NAMALWA (cell line): Measurements from ENCODE around the gene HS3ST6.
"Not testable (repeated sequence)": the region's sequence is repeated elsewhere in the genome, so short reads cannot be mapped to it uniquely, and the experiment has no call there.

Experiments used
- DNase-seq: peaks from one replicate; pipeline ENCODE4 v3.0.0-alpha.2; 2015; ENCODE audit warnings: low spot score

Gene HS3ST6

DNA sequence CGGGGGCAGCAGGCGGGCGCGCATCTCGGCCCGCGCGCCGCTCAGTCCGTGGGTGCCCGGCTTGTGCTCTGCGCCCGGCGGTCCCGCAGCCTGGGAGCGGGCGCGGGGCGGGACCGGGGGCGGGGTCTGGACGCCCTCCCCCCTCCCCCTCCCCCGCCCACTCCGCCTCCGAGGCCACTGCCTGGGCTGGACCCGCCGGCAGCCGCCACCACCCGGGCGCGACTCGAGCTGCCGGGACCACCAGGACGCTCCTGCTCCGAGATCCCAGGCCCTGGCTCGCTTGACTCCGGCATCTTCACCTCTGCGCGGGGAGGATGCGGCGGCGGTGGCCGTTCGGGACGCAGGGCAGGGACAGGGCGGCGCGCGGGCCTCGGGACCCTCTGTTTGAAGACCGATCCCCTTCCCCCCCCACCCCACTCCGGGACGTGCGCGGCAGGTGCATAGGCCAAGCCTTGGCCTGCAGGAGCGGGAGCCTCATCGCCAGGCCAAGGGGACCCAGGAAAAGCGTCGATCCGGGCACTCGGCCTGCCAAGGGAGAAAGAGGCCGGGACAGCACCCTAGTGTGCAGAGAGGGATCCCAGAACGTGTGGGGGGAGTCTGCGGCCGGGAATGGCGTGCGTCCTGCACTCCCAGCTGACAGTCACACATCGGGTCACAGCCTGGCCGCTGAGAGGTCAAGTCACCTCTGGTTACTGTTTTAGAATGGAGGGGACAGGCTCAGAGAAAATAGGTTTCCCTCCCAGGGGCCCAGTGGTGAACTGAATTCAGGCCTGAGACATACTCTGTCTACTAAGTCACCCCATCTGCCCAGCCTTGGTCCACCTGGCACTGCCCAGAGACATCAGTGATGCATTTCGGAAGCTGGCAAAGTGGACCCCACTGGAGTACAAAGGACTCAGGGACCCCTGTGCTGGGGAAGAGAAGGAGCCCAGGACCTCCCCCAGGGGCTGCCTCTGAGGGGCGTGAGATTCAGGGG is at the start of gene HS3ST6:
TSS of gene HS3ST6 (minus strand) at position 65 of the 976 bp plus-strand sequence. CDS start 92 bp downstream, outside the sequence.
- DNase-seq, result no peak

DNA sequence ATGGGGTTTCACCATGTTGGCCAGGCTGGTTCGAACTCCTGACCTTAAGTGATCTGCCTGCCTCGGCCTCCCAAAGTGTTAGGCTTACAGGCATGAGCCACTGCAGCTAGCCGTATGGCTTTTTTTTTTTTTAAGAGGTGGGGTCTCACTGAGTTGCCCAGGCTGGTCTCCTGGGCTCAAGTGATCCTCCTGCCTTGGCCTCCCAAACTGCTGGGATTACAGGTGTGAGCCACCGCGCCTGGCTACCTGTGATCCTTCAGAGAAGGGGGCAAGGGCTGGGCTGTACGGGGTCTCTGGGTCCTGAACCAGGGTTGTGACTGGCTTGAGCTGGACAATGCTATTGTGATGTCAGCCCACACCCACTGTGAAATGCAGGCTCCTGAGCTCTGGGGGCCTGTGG is 48.2 kb upstream of the HS3ST6 start, which contains the start of gene RNF151:
TSS of gene RNF151 (plus strand) at position 397 of the 400 bp plus-strand sequence. CDS start 26 bp downstream, outside the sequence.
- DNase-seq, result no peak

- no peak for DNase-seq
These were observed 47.3 kb upstream of the HS3ST6 start for GRCh38 chr16:1965396-1966001.

- DNase-seq, result peak; percentile 98
These were observed 46.5 kb upstream of the HS3ST6 start, which contains the start of gene RPS2 for GRCh38 chr16:1964506-1965395. Gene RPS2 (minus strand): TSS chr16:1964826. CDS start chr16:1964625, 201 bp downstream.

DNA sequence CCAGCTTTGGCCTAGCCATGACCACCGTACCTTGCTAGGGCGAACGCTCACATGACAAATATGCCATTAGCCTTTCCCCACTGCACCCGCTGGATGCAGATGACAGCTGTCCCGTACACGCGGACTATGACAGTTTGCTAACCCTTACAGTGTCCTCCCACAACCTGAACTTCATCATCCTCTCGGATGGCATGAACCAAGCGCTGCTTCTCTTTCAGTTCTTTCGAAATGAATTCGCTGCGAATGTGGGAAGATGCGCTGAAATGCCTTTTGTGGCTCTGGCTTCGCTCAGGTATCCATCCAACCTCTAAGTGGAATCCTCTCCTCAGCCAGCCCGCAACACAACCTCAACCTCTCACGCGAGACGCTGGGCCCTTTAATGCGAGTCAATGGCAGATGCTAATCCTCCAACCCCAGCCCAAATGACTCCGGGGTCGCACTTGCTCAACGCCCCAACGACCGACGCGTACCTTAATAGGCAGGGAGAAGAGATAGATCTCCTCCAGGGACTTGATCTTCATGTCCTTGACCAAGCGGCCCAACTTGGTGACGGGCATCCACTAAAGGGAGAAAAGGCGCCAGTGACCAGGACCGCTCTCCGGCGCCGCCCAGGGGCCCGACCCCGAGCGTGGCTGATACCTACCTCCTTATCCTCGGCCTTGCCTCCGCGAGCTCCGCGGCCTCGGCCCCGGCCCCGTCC is 45.7 kb upstream of the HS3ST6 start:
- DNase-seq, result peak; percentile 53

- DNase-seq, result not testable (repeated sequence)
These were observed 44.2 kb upstream of the HS3ST6 start for GRCh38 chr16:1962161-1963153.

- DNase-seq, result peak; percentile 58
These were observed 43.4 kb upstream of the HS3ST6 start for GRCh38 chr16:1961651-1962067.

GRCh38 chr16:1960665-1961630 is 42.7 kb upstream of the HS3ST6 start:
- DNase-seq, result peak; percentile 79

DNA sequence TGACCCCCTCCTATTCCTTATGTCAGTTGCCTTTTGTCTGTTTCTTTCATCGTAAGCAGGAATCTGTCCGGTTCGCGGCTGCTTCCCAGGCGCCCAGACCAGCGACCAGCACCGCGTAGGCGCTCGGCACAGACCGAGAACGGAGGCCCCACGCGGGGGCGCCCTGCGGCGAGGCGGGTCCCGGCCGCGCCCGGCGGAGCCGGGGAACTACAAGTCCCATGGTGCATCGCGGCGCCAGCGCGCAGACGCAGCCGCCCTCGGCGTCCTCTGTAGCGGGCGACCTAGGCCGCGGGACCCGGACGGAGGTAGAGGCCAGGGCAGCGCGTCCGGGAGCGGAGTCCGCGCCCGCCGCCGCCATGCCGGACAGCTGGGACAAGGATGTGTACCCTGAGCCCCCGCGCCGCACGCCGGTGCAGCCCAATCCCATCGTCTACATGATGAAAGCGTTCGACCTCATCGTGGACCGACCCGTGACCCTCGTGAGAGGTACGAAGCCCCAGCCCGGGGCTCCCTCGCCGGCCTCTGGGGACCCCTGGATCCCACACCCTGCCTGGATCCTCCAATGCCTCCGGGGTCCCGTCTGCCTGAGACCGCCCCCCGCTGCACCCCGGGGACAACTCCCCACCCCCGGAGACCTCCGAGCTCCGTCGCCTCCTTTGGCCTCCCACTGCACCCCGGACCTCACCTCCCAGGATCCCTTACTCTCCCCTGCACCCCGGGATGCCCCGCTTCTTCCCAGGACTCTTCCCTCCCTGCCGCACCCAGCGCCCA is 41.2 kb upstream of the HS3ST6 start, which contains the start of gene NDUFB10:
TSS of gene NDUFB10 (plus strand) at position 270 of the 771 bp plus-strand sequence. CDS start at position 357, 87 bp downstream.
- peak; percentile 90 for DNase-seq

DNA sequence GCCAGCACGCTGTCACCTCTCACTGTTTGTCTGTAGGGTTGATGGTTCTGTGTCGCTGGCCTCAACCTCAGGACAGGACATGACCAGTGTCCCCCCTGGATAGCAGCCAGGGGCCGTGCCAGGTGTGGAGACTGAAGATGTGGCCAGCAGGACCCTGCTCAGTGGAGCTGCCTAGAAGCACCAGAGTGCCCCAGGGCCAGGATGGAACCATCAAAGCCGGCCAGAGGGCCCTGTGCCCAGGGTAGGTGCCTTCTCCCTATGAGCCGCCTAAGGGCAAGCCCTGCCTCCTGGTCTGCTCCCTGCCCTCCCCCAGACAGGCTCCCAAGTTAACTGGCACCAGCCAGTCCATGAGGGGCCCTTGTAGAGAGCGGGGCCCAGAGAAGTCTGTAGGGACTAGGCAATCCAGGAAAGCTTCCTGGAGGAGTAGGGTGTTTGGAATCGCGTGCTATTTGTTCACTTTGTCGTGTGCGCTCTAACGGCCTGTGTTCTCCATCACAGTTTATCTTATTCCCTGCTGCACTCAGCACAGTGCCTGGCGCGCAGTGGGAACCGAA is 40.6 kb upstream of the HS3ST6 start:
- DNase-seq, result no peak

DNA sequence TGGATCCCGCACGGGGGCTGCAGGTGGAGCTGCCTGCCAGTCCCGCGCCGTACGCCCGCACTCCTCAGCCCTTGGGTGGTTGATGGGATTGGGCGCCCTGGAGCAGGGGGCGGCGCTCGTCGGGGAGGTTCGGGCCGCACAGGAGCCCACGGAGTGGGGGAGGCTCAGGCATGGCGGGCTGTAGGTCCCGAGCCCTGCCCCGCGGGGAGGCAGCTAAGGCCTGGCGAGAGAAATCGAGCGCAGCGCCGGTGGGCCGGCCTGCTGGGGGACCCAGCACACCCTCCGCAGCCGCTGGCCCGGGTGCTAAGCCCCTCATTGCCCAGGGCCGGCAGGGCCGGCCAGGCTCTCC is 39.9 kb upstream of the HS3ST6 start:
- not testable (repeated sequence) for DNase-seq

DNA sequence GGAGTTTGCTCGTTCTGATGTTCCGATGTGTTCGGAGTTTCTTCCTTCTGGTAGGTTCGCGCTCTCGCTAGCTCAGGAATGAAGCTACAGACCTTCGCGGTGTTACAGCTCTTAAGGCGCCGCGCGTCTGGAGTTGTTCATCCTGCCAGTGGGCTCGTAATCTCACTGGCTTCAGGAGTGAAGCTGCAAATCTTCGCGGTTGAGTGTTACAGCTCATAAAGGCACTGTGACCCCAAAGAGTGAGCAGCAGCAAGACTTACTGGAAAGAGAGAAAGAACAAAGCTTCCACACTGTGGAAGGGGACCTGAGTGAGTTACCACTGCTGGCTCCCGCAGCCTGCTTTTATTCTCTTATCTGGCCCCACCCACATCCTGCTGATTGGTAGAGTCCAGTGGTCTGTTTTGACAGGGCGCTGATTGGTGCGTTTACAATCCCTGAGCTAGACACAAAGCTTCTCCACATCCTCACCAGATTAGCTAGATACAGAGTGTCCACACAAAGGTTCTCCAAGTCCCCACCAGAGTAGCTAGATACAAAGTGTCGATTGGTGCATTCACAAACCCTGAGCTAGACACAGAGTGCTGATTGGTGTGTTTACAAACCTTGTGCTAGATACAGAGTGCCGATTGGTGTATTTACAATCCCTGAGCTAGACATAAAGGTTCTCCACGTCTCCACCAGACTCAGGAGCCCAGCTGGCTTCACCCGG is 39.4 kb upstream of the HS3ST6 start:
- not testable (repeated sequence) for DNase-seq

GRCh38 chr16:1953734-1954133 is 35.5 kb upstream of the HS3ST6 start:
- DNase-seq, result no peak

- no peak for DNase-seq
These were observed 32.3 kb upstream of the HS3ST6 start for GRCh38 chr16:1950559-1950958.

DNA sequence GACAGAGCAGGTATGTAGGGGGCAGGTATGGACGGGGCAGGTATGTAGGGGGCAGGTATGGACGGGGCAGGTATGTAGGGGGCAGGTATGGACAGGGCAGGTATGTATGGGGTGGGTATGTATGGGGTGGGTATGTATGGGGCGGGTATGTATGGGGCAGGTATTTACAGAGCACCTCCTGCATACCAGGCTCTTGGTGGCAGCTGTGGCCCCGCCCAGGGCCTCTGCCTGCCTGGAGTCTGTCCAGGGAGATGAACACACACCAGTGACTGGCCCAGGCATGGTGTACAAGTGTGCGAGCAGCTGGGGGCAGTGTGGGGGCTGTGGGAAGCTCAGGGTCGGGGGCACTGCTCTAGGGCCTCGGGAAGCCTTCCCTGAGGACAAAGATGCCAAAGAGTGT is 31.8 kb upstream of the HS3ST6 start:
- no peak for DNase-seq

- DNase-seq, result no peak
These were observed 31.3 kb upstream of the HS3ST6 start for GRCh38 chr16:1949507-1949906.

GRCh38 chr16:1947369-1947670 is 29.1 kb upstream of the HS3ST6 start:
- DNase-seq, result no peak
